ENCODE data around the gene ANP32B.

DNA sequence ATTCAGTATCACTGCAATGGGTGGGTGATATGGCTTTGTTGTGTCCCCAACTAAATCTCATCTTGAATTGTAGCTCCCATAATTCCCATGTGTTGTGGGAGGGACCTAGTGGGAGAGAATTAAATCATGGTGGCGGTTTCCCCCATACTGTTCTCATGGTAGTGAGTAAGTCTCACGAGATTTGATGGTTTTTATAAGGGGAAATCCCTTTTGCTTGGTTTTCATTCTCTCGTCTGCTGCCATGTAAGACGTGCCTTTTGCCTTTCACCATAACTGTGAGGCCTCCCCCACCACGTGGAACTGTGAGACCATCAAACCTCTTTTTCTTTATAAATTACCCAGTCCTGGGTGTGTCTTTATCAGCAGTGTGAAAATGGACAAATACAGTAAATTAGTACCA lies 63.9 kb downstream of the ANP32B start:
- TF ChIP-seq, protein P1, sequence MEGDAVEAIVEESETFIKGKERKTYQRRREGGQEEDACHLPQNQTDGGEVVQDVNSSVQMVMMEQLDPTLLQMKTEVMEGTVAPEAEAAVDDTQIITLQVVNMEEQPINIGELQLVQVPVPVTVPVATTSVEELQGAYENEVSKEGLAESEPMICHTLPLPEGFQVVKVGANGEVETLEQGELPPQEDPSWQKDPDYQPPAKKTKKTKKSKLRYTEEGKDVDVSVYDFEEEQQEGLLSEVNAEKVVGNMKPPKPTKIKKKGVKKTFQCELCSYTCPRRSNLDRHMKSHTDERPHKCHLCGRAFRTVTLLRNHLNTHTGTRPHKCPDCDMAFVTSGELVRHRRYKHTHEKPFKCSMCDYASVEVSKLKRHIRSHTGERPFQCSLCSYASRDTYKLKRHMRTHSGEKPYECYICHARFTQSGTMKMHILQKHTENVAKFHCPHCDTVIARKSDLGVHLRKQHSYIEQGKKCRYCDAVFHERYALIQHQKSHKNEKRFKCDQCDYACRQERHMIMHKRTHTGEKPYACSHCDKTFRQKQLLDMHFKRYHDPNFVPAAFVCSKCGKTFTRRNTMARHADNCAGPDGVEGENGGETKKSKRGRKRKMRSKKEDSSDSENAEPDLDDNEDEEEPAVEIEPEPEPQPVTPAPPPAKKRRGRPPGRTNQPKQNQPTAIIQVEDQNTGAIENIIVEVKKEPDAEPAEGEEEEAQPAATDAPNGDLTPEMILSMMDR (IDR thresholded peaks at IDR 0.05): no peak
- TF ChIP-seq EZH2 (IDR thresholded peaks at IDR 0.05; ENCODE audit: borderline replicate concordance, insufficient read depth, low read depth, low read length, poor library complexity, severe bottlenecking): no peak

All from B cell (primary cell).